Middle frontal gyrus (tissue), 1 donor: ENCODE results near the gene NEK1.
A peak's percentile ranks its signal among the peaks of the same experiment; 100 is the strongest.

Experiments used
- DNase-seq: peaks from one replicate; pipeline ENCODE4 v3.0.0-alpha.2; 2015; ENCODE audit warnings: low spot score; ENCODE audit errors: extremely low spot score

Gene NEK1

GRCh38 chr4:169367826-169368225, 244.6 kb downstream of the NEK1 start:
- DNase-seq = no peak

GRCh38 chr4:169366821-169367220, 245.6 kb downstream of the NEK1 start:
- no peak for DNase-seq

- DNase-seq = no peak
Measured at GRCh38 chr4:169362607-169363006, 249.8 kb downstream of the NEK1 start.

GRCh38 chr4:169361756-169362155, 250.6 kb downstream of the NEK1 start:
- DNase-seq = no peak

GRCh38 chr4:169359961-169360360, 252.4 kb downstream of the NEK1 start:
- DNase-seq = no peak

GRCh38 chr4:169352360-169352759, 260.0 kb downstream of the NEK1 start:
- no peak for DNase-seq

GRCh38 chr4:169351872-169352271, 260.5 kb downstream of the NEK1 start:
- no peak for DNase-seq

GRCh38 chr4:169348541-169348940, 263.8 kb downstream of the NEK1 start:
- no peak for DNase-seq

- DNase-seq = no peak
Measured at GRCh38 chr4:169346840-169347239, 265.5 kb downstream of the NEK1 start.

- DNase-seq = peak; percentile 4
Measured at GRCh38 chr4:169345316-169345721, 267.1 kb downstream of the NEK1 start.
